Cerebellar cortex (tissue), 1 donor: ENCODE data around the gene AKR1C1.
"Not testable (repeated sequence)": the region's sequence is repeated elsewhere in the genome, so short reads cannot be mapped to it uniquely, and the experiment has no call there.

Experiments
- DNase-seq: peaks from one replicate; pipeline ENCODE4 v3.0.0-alpha.2; 2015; ENCODE audit warnings: low spot score

AKR1C1 gene

GRCh38 chr10:5018671-5019277 is 55.6 kb downstream of the AKR1C1 start:
- not testable (repeated sequence) for DNase-seq

DNA sequence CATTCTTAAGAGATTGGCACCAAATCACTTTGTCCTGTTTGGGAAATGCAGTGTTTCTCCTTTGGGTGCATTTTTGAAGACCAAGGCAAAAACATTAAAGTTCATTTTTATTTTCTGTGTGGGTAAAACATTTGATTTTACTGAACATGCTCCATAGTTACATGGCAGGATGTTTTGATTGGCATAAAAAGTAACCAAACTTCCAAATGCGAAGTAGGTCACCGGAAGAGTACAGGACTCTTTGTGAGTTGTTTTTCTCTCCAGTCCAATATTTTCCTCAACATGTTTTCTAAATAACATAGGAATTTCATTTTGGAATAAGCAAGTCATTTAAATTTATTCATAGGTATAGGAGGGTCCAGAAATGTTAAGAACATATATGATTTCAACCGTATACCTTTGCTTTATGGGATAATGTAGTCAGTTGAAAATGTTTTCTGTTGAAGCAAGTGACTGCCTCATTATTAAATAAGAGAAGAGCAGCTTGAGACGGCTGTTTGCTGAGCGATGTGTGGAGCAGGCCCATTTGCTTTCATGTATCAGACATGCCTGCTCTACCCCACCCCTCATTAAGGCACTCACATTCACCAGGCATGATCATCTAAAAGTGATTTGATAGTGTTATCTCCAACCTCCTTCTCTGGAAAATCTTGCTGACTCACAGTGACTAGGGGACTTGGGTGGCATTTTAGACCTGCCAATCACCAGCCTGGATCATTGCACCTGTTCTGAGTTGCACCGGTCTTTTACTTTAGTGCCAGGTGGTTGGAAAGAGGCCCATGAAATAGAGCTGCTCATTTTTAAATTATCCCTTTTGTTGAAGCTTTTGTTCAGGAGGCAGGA is 56.8 kb downstream of the AKR1C1 start:
- DNase-seq, result not testable (repeated sequence)

DNA sequence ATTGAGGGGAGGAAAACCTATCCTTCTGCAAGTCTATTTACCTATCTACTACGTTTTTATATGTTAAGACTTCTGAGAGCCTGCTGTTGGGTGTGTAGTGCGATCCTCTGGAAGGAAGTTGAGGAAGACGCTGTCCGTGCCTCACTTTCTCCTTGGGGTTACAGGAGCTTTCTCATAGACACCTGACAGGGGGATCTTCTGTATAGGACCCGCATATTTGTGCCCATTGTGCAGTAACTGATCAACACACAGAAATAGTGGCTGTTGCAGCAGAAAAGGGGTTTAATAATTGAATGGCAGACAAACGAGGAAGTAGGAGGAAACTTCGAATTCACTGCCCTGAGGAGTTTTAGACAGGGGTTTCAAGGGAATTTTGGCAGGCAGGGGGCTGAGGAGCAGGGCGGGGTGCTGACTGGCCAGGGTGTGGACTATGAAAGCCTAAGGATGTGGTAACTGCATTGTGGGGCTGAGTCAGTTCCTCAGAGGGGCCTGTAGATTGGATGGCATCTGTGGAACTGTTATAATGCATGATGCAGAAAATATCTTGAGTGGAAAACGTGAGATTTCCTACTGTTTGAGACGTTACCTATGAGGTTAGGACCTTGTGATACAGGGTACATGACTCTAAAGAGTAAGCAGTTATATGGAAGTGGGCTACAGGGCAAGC is 58.5 kb downstream of the AKR1C1 start:
- DNase-seq, result not testable (repeated sequence)

- no peak for DNase-seq
Observed at GRCh38 chr10:5023177-5023805, 60.1 kb downstream of the AKR1C1 start.

GRCh38 chr10:5025461-5025881 is 62.3 kb downstream of the AKR1C1 start:
- DNase-seq, result not testable (repeated sequence)

- DNase-seq, result no peak
Observed at GRCh38 chr10:5030989-5031388, 67.8 kb downstream of the AKR1C1 start.

- not testable (repeated sequence) for DNase-seq
Observed at GRCh38 chr10:5031588-5031987, 68.4 kb downstream of the AKR1C1 start.

DNA sequence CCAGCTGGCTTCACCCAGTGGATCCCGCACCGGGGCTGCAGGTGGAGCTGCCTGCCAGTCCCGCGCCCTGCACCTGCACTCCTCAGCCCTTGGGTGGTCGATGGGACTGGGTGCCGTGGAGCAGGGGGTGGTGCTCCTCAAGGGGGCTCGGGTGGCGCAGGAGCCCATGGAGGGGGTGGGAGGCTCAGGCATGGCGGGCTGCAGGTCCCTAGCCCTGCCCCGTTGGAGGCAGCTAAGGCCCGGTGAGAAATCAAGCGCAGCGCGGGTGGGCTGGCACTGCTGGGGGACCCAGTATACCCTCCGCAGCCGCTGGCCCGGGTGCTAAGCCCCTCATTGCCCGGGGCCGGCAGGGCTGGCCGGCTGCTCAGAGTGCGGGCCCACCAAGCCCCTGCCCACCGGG is 69.2 kb downstream of the AKR1C1 start:
- not testable (repeated sequence) for DNase-seq
